GM13976 (cell line): ENCODE data around the gene BCAS3.
"Not testable (repeated sequence)": the region's sequence is repeated elsewhere in the genome, so short reads cannot be mapped to it uniquely, and the experiment has no call there.

Experiments
- DNase-seq: peaks from one replicate; pipeline ENCODE4 v3.0.0; 2012; ENCODE audit warnings: low spot score
- in situ Hi-C: fragments of 300-500 bp; cut with MboI; formaldehyde crosslinking; loops from one replicate; pipeline ENCODE4 v1.12.0; 2022; ENCODE audit warnings: low sequenced_read_pairs, mixed read lengths, inconsistent platforms; ENCODE audit not compliant: unreplicated experiment
- TF ChIP-seq, protein P1 (sequence below): IDR thresholded peaks from 2 replicates; pipeline ENCODE4 v1.5.1; 2012; ENCODE audit warnings: borderline replicate concordance, mild to moderate bottlenecking; ENCODE audit not compliant: insufficient read depth; ENCODE audit errors: extremely low read depth, missing control alignments, control extremely low read depth

The BCAS3 gene

DNA sequence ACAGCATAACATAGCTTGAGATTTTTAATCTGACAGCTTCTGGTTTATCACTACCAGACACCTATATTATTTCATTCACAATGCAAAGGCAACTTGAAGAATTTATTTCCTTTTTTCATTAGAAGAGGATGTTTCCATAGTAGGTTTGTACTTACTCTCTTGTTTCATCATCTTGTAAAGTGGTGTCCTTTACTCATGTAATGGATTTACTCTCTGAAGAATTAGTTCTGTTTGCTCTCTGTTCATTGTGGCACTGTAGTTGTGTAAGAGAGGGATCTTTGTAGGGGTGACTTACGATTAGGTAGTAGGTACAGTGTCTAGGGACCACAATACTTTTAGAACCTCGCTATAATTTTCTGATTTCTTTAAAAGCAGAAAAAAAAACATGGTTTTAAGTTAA, 256.1 kb downstream of the BCAS3 start:
- no peak for DNase-seq
- in situ Hi-C loops, result no loop called here
- TF ChIP-seq, protein P1, sequence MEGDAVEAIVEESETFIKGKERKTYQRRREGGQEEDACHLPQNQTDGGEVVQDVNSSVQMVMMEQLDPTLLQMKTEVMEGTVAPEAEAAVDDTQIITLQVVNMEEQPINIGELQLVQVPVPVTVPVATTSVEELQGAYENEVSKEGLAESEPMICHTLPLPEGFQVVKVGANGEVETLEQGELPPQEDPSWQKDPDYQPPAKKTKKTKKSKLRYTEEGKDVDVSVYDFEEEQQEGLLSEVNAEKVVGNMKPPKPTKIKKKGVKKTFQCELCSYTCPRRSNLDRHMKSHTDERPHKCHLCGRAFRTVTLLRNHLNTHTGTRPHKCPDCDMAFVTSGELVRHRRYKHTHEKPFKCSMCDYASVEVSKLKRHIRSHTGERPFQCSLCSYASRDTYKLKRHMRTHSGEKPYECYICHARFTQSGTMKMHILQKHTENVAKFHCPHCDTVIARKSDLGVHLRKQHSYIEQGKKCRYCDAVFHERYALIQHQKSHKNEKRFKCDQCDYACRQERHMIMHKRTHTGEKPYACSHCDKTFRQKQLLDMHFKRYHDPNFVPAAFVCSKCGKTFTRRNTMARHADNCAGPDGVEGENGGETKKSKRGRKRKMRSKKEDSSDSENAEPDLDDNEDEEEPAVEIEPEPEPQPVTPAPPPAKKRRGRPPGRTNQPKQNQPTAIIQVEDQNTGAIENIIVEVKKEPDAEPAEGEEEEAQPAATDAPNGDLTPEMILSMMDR, result no peak

DNA sequence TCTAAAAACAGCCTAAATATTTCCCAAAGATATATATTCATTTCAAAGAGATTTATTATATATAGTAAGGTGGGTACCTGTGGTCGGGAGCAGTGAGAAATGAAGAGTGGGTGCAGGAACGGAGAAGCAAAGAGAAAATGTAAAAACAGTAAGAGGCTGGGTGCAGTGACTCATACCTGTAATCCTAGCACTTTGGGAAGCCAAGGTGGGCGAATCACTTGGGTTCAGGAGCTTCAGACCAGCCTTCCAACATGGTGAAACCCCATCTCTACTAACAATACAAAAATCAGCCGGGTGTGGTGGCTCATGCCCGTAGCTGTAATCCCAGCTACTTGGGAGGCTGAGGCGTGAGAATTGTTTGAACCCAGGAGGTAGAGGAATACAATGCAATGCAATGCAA, 257.1 kb downstream of the BCAS3 start:
- in situ Hi-C loops, result no loop called here
- TF ChIP-seq, protein P1, result no peak
- DNase-seq, result no peak

DNA sequence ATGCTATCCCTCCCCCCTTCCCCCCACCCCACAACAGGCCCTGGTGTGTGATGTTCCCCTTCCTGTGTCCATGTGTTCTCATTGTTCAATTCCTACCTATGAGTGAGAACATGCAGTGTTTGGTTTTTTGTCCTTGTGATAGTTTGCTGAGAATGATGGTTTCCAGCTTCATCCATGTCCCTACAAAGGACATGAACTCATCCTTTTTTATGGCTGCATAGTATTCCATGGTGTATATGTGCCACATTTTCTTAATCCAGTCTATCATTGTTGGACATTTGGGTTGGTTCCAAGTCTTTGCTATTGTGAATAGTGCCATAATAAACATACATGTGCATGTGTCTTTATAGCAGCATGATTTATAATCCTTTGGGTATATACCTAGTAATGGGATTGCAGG, 258.3 kb downstream of the BCAS3 start:
- in situ Hi-C loops, result not testable (repeated sequence)

DNA sequence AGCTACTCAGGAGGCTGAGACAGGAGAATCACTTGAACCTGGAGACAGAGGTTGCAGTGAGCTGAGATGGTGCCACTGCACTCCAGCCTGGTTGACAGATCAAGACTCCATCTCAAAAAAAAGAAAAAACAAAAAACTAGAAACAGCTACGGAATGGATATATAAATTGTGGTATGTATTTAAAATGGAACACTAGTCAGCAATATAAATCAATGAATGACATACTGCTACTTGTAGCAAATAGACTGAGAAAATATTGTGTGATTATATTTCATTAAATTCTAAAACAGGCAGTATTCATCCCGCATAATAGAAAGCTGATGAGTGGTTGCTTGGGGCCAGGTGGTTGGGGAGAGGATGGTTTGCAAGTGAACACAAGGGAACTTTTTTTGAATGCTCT, 261.7 kb downstream of the BCAS3 start:
- in situ Hi-C loops, result no loop called here
- no peak for DNase-seq
- TF ChIP-seq, protein P1, result no peak

More for the DNA sequence above, 258.3 kb downstream of the BCAS3 start:
- not testable (repeated sequence) for DNase-seq

DNA sequence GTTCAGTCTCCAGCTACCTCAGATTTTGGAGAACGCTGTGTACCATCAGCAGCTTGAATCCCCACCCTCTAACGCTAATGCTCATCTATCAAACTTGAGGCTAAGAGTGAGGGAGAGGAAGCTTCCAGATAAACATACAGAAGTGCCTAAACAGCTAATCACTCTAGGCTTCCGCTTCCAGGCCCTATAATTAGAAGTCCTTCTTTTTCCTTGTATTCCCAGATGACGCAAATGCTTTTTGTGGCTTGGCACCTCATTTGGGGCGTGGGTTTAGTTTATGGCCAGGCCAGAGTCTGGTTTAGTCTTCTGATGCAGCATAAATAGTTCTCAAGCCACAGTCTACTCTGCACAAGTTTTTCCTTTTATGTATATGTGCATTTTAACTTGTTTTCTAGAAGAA, 263.4 kb downstream of the BCAS3 start:
- in situ Hi-C loops, result no loop called here
- DNase-seq, result no peak
- TF ChIP-seq, protein P1, result no peak

DNA sequence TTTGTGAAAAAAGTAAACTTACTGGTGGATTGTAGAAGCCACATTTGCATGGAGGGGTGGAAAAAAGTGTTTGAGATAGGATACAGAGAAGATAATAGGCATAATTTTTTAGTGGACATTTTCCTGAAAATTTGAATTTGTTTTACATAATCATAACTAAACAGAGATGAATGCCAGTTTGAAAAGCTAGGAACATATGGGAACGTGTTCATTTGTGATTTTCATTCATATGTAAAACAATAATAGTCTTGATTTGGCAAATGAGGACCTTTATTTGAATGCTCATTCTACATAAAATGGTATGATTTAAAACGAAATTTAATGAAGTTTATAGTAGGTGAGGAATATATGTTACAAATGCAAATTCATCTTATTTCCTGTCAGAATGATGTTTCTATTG, 263.9 kb downstream of the BCAS3 start:
- TF ChIP-seq, protein P1, result no peak
- in situ Hi-C loops, result no loop called here
- no peak for DNase-seq

DNA sequence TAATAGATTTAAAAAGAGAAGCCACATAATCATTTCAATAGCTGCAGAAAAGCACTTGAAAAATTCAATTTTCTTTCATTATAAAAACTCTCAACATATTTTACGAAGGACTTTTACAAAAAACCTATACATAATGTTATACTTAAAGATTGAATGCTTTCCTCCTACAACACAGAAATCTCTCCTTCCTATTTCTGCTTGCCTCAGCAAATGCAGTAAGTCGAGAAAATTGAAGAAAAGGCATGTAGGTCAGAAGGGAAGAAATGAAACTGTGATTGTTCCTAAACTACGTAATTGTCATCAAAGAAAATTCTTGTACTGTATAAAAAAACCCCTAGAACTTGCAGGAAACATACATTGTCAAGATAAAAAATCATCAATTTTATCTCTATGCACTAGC, 267.1 kb downstream of the BCAS3 start:
- in situ Hi-C loops, result no loop called here
- TF ChIP-seq, protein P1, result no peak
- DNase-seq, result no peak
